GM12872 (cell line): ENCODE measurements around the gene PTPN11.

Experiments
- TF ChIP-seq, protein P1 (sequence below): IDR thresholded peaks from 3 replicates; pipeline ENCODE4 v1.5.1; 2011; ENCODE audit warnings: low read depth, mild to moderate bottlenecking, low read length, moderate library complexity; ENCODE audit not compliant: insufficient read depth

The PTPN11 gene

DNA sequence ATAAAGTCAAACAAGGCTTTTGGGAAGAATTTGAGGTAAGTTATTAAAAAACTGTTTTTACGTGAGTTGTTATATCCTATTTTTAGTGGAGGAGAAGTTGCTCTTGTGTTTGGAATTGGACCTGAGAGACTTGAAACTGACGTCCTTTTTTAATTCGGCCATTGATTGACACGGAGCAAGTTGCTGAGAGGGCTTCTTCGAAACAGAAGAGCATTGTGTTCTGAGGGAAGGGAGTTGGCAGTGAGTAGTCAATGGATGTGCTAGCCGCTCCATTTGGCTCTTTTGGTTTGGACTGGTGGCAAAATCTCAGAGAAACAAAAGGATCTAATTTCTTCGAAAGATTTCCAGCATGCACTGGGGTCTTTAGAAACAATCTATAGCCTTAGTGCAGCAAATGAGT is 37.3 kb downstream of the PTPN11 start:
- TF ChIP-seq, protein P1, sequence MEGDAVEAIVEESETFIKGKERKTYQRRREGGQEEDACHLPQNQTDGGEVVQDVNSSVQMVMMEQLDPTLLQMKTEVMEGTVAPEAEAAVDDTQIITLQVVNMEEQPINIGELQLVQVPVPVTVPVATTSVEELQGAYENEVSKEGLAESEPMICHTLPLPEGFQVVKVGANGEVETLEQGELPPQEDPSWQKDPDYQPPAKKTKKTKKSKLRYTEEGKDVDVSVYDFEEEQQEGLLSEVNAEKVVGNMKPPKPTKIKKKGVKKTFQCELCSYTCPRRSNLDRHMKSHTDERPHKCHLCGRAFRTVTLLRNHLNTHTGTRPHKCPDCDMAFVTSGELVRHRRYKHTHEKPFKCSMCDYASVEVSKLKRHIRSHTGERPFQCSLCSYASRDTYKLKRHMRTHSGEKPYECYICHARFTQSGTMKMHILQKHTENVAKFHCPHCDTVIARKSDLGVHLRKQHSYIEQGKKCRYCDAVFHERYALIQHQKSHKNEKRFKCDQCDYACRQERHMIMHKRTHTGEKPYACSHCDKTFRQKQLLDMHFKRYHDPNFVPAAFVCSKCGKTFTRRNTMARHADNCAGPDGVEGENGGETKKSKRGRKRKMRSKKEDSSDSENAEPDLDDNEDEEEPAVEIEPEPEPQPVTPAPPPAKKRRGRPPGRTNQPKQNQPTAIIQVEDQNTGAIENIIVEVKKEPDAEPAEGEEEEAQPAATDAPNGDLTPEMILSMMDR = no peak

DNA sequence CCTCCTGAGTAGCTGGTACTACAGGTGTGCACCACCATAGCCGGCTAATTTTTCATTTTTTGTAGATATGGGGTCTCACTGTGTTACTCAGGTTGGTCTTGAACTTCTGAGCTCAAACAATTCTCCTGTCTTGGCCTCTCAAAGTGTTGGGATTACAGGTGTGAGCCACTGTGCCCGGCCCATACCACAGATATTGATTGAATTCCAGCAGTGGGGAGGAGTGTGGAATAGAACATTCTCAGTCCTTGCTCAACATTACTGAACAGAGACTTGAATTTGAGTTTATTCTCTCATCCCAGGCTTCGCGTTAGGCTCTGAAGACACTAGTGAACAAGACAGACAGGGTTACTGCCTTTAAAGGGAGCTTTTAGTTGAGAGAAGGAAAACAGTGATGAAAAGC is 39.6 kb downstream of the PTPN11 start:
- TF ChIP-seq, protein P1 = no peak

DNA sequence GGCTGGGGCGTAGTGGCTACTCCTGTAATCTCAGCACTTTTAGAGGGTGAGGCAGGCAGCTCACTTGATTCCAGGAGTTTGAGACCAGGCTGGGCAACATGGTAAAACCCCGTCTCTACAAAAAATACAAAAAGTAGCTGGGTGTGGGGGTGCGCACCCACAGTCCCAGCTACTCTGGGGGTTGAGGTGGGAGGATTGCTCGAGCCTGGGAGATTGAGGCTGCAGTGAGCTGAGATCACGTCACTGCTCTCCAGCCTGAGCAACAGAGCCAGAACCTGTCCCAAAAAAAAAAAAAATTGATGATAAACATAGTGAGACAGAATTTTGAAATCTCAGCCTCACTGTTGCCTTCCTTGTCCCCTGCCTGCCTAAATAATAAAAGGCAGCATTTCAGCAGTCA is 40.0 kb downstream of the PTPN11 start:
- TF ChIP-seq, protein P1 = no peak

DNA sequence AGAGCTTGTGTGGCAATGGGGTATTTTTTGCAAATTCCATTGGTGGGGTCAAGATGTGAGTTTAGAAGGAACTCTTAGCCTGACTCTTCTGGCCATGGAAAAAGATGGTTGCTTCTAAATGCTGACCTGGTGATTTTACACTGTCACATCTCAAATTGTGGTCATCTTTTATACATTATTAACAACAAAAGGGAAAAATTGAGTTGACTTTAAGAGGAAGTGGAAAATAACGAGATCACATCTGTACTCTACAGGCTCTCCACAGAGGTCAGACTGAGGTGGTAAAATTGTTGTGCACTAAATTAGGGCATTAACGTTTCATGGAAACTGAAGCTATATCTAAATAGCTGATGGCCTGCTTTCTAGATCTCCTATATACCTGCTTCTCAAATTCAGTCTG is 44.7 kb downstream of the PTPN11 start:
- TF ChIP-seq, protein P1 = no peak

DNA sequence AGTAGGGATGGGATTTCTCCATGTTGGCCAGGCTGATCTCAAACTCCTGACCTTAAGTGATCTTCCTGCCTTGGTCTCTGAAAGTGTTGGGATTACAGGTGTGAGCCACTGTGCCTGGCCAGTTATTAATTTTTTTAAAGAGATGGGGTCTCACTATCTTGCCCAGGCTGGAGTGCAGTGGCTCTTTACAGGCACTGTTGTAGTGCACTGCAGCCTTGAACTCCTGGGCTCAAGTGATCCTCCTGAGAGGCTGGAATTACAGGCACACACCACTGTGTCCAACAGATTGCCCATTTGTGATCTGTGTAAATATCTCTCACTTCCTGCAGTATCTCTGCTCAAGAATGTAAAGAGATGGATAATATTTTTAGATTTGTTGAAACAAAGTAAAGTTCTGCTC is 45.9 kb downstream of the PTPN11 start:
- TF ChIP-seq, protein P1 = no peak

DNA sequence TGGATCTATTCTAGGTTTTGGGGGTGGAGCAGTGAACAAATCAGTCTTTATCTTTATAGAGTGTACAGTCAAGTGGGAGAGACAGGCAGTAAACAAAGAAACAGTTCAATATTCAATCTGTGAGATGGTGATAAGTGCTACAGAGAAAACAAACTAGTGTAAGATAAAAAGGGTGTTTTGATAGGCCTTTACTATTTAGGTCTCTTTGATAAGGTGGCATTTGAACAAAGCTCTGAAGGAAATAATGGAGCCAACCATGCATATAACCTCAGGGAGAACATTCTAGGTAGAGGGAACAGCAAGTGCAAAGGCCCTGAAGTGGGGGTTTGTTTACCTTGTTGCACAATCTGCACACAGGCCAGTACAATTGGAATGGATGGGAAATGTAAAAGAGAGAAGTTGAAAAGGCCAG is 47.3 kb downstream of the PTPN11 start:
- TF ChIP-seq, protein P1 = no peak

DNA sequence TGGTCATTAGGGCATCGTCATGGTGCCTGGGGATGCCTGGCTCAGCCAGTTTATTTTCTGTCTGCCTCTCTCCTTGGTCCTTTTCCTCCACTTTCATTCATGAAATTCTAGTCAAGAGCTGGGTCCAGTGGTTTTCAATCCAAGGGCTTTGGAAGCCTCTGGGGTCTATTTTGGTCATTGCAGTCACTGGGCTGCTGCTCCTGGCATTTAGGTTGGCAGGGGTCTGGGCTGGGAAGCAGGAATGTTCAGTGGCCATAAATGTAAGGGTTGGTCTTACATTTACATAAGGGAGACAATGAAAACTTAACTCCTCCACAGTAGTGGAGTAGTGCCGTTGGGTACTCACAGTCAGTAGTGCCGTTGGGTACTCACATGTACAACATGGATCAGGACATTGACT is 48.1 kb downstream of the PTPN11 start:
- TF ChIP-seq, protein P1 = no peak

DNA sequence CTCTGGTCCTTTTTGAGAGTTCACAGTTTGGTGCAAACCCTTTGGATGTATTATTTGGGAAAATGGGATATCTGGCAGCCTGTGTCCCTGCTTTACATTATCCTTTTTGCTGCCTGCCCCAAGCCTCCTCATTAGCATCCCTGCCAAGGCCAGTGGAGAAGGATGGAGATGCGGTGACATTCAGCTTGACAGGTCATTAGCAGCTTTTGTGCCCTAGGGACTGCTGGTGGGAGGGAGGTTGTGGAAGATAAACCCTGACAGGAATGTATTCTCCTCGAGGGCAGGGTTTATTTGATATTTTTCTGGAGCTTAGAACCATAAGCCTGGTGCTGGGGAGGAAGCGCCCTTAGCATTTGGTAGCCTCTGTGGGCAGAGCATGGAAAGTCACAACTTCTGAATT is 49.3 kb downstream of the PTPN11 start:
- TF ChIP-seq, protein P1 = no peak
